ENCODE results near the gene TMEM154.

- TF ChIP-seq EZH2 (IDR thresholded peaks at IDR 0.05; ENCODE audit: borderline replicate concordance, low read depth, low read length, poor library complexity, severe bottlenecking) (no peak), CTCF (conservative IDR thresholded peaks at IDR 0.05; ENCODE audit: low read depth, low read length) (no peak)
Measured at GRCh38 chr4:152674359-152674758, 5.4 kb downstream of the TMEM154 start.

Measured in A673 (cell line).